Activated naive CD8-positive, alpha-beta T cell treated with anti-CD3 and anti-CD28 coated beads, Interleukin-2, amount 50 U/mL, for 24 hours (primary cell): Measurements from ENCODE around the gene INSIG1.
A peak's percentile ranks its signal among the peaks of the same experiment; 100 is the strongest.

Source experiments
- ATAC-seq: fragments of 150-1000 bp; cut with Tn5 transposase; one replicate; pipeline ENCODE4 v1.10.0; 2021
- DNase-seq: peaks from one replicate; pipeline ENCODE4 v3.0.0; 2021
- H3K27ac Mint-ChIP-seq: one replicate; pipeline ENCODE4 v1.8.0; 2021; ENCODE audit warnings: mild to moderate bottlenecking, mixed read lengths
- H3K27me3 Mint-ChIP-seq: one replicate; pipeline ENCODE4 v1.8.0; 2021; ENCODE audit warnings: mixed read lengths
- H3K36me3 Mint-ChIP-seq: one replicate; pipeline ENCODE4 v1.8.0; 2021; ENCODE audit warnings: low read depth, mixed read lengths
- H3K4me1 Mint-ChIP-seq: one replicate; pipeline ENCODE4 v1.8.0; 2021; ENCODE audit warnings: mixed read lengths
- H3K4me3 Mint-ChIP-seq: one replicate; pipeline ENCODE4 v1.8.0; 2021; ENCODE audit warnings: mild to moderate bottlenecking, moderate library complexity, mixed read lengths
- H3K9me3 Mint-ChIP-seq: one replicate; pipeline ENCODE4 v1.8.0; 2021; ENCODE audit warnings: mixed read lengths

INSIG1 gene

GRCh38 chr7:155313096-155313495 lies 15.4 kb downstream of the INSIG1 start:
- no peaks in the 10 kb centered on the region for H3K27me3 Mint-ChIP-seq
- H3K4me3 Mint-ChIP-seq, result no peak overlapping the region
- H3K36me3 Mint-ChIP-seq, result peaks cover 22% of the 10 kb centered on the region
- DNase-seq (no peak), ATAC-seq (no peak)
- no peaks in the 10 kb centered on the region for H3K4me1 Mint-ChIP-seq
- H3K27ac Mint-ChIP-seq, result no peak overlapping the region
- H3K9me3 Mint-ChIP-seq, result no peaks in the 10 kb centered on the region

- no peaks in the 10 kb centered on the region for H3K9me3 Mint-ChIP-seq
- H3K36me3 Mint-ChIP-seq, result peaks cover 3% of the 10 kb centered on the region
- DNase-seq, result no peak
- no peak overlapping the region for H3K27ac Mint-ChIP-seq
- no peak for ATAC-seq
- H3K4me3 Mint-ChIP-seq, result no peak overlapping the region
- H3K27me3 Mint-ChIP-seq, result peaks cover 5% of the 10 kb centered on the region
- no peaks in the 10 kb centered on the region for H3K4me1 Mint-ChIP-seq
Observed at GRCh38 chr7:155315977-155316376, 18.3 kb downstream of the INSIG1 start.

GRCh38 chr7:155316427-155317113 lies 18.9 kb downstream of the INSIG1 start:
- H3K4me3 Mint-ChIP-seq, result no peak overlapping the region
- H3K9me3 Mint-ChIP-seq, result no peaks in the 10 kb centered on the region
- H3K27me3 Mint-ChIP-seq, result peaks cover 5% of the 10 kb centered on the region
- no peak overlapping the region for H3K27ac Mint-ChIP-seq
- H3K4me1 Mint-ChIP-seq, result no peaks in the 10 kb centered on the region
- no peak for DNase-seq
- no peak for ATAC-seq
- H3K36me3 Mint-ChIP-seq, result no peaks in the 10 kb centered on the region

- Mint-ChIP-seq H3K4me1 (no peaks in the 10 kb centered on the region), H3K36me3 (no peaks in the 10 kb centered on the region), H3K27me3 (peaks cover 5% of the 10 kb centered on the region), H3K4me3 (no peak overlapping the region), H3K27ac (no peak overlapping the region), H3K9me3 (no peaks in the 10 kb centered on the region)
- ATAC-seq, result no peak
- no peak for DNase-seq
Observed at GRCh38 chr7:155317114-155317434, 19.4 kb downstream of the INSIG1 start.

GRCh38 chr7:155318245-155318644 lies 20.6 kb downstream of the INSIG1 start:
- ATAC-seq, result no peak
- H3K27ac Mint-ChIP-seq, result no peak overlapping the region
- no peak overlapping the region for H3K4me3 Mint-ChIP-seq
- H3K27me3 Mint-ChIP-seq, result peaks cover 5% of the 10 kb centered on the region
- H3K9me3 Mint-ChIP-seq, result peaks cover 4% of the 10 kb centered on the region
- H3K4me1 Mint-ChIP-seq, result peaks cover 1% of the 10 kb centered on the region
- no peaks in the 10 kb centered on the region for H3K36me3 Mint-ChIP-seq
- DNase-seq, result no peak

- peaks cover 7% of the 10 kb centered on the region for H3K9me3 Mint-ChIP-seq
- H3K4me1 Mint-ChIP-seq, result peaks cover 3% of the 10 kb centered on the region
- DNase-seq (no peak), ATAC-seq (no peak)
- no peaks in the 10 kb centered on the region for H3K36me3 Mint-ChIP-seq
- H3K27me3 Mint-ChIP-seq, result peaks cover 5% of the 10 kb centered on the region
- H3K27ac Mint-ChIP-seq, result no peak overlapping the region
- H3K4me3 Mint-ChIP-seq, result no peak overlapping the region
Observed at GRCh38 chr7:155322530-155322929, 24.9 kb downstream of the INSIG1 start.

- Mint-ChIP-seq H3K27me3 (peaks cover 5% of the 10 kb centered on the region), H3K27ac (peak overlapping the region; percentile 19), H3K4me3 (no peak overlapping the region), H3K9me3 (peaks cover 7% of the 10 kb centered on the region), H3K36me3 (no peaks in the 10 kb centered on the region), H3K4me1 (peaks cover 3% of the 10 kb centered on the region)
- DNase-seq (no peak), ATAC-seq (no peak)
Observed at GRCh38 chr7:155323001-155323638, 25.4 kb downstream of the INSIG1 start.

- Mint-ChIP-seq H3K27me3 (peaks cover 5% of the 10 kb centered on the region), H3K4me1 (peaks cover 3% of the 10 kb centered on the region), H3K4me3 (no peak overlapping the region), H3K27ac (no peak overlapping the region), H3K9me3 (peaks cover 7% of the 10 kb centered on the region), H3K36me3 (no peaks in the 10 kb centered on the region)
- no peak for DNase-seq
- no peak for ATAC-seq
Observed at GRCh38 chr7:155324012-155324917, 26.6 kb downstream of the INSIG1 start.

GRCh38 chr7:155324918-155325235 lies 27.2 kb downstream of the INSIG1 start:
- Mint-ChIP-seq H3K9me3 (peaks cover 7% of the 10 kb centered on the region), H3K4me3 (no peak overlapping the region), H3K4me1 (peaks cover 3% of the 10 kb centered on the region), H3K27me3 (peaks cover 5% of the 10 kb centered on the region), H3K36me3 (no peaks in the 10 kb centered on the region), H3K27ac (no peak overlapping the region)
- ATAC-seq (no peak), DNase-seq (no peak)

GRCh38 chr7:155326385-155326784 lies 28.7 kb downstream of the INSIG1 start:
- DNase-seq, result no peak
- ATAC-seq, result no peak
- H3K27ac Mint-ChIP-seq, result no peak overlapping the region
- no peaks in the 10 kb centered on the region for H3K36me3 Mint-ChIP-seq
- H3K9me3 Mint-ChIP-seq, result peaks cover 7% of the 10 kb centered on the region
- H3K4me3 Mint-ChIP-seq, result no peak overlapping the region
- H3K4me1 Mint-ChIP-seq, result peaks cover 3% of the 10 kb centered on the region
- H3K27me3 Mint-ChIP-seq, result no peaks in the 10 kb centered on the region

GRCh38 chr7:155327590-155328320 lies 30.1 kb downstream of the INSIG1 start:
- Mint-ChIP-seq H3K27ac (no peak overlapping the region), H3K4me1 (peaks cover 3% of the 10 kb centered on the region), H3K36me3 (no peaks in the 10 kb centered on the region), H3K4me3 (no peak overlapping the region), H3K9me3 (peaks cover 7% of the 10 kb centered on the region), H3K27me3 (peaks cover 3% of the 10 kb centered on the region)
- no peak for DNase-seq
- ATAC-seq, result no peak

GRCh38 chr7:155329225-155329624 lies 31.5 kb downstream of the INSIG1 start:
- no peak for DNase-seq
- no peak for ATAC-seq
- H3K27me3 Mint-ChIP-seq, result peaks cover 3% of the 10 kb centered on the region
- no peak overlapping the region for H3K27ac Mint-ChIP-seq
- no peaks in the 10 kb centered on the region for H3K36me3 Mint-ChIP-seq
- no peaks in the 10 kb centered on the region for H3K9me3 Mint-ChIP-seq
- no peaks in the 10 kb centered on the region for H3K4me1 Mint-ChIP-seq
- no peak overlapping the region for H3K4me3 Mint-ChIP-seq

- peaks cover 3% of the 10 kb centered on the region for H3K27me3 Mint-ChIP-seq
- no peak for DNase-seq
- no peak overlapping the region for H3K27ac Mint-ChIP-seq
- no peaks in the 10 kb centered on the region for H3K4me1 Mint-ChIP-seq
- no peaks in the 10 kb centered on the region for H3K36me3 Mint-ChIP-seq
- ATAC-seq, result no peak
- no peaks in the 10 kb centered on the region for H3K9me3 Mint-ChIP-seq
- H3K4me3 Mint-ChIP-seq, result no peak overlapping the region
Observed at GRCh38 chr7:155331396-155331795, 33.7 kb downstream of the INSIG1 start.

- ATAC-seq (no peak), DNase-seq (no peak)
- Mint-ChIP-seq H3K4me3 (no peak overlapping the region), H3K4me1 (peaks cover 6% of the 10 kb centered on the region), H3K9me3 (no peaks in the 10 kb centered on the region), H3K27ac (no peak overlapping the region), H3K36me3 (no peaks in the 10 kb centered on the region), H3K27me3 (peaks cover 12% of the 10 kb centered on the region)
Observed at GRCh38 chr7:155333346-155334234, 35.9 kb downstream of the INSIG1 start.
